Coronary artery (tissue), 2 donors: Measurements from ENCODE around the gene RASAL2.

ENCODE experiments used
- DNase-seq: peaks from one replicate; pipeline ENCODE4 v3.0.0-alpha.2; 2017; ENCODE audit warnings: low spot score
- H3K27ac ChIP-seq, 2 donors: fragments of 200-600 bp; sonication (generic); one replicate each; pipeline ENCODE4 v1.5.1; 2016 to 2019
- H3K4me3 ChIP-seq: fragments of 200-600 bp; sonication (generic); 2 replicates; pipeline ENCODE4 v1.5.1; 2016; ENCODE audit warnings: mild to moderate bottlenecking, moderate library complexity
- TF ChIP-seq, protein P1 (sequence below): fragments of 200-600 bp; sonication (generic); IDR thresholded peaks from one replicate; pipeline ENCODE4 v1.5.1; 2019; ENCODE audit warnings: antibody characterized with exemption

The RASAL2 gene

DNA sequence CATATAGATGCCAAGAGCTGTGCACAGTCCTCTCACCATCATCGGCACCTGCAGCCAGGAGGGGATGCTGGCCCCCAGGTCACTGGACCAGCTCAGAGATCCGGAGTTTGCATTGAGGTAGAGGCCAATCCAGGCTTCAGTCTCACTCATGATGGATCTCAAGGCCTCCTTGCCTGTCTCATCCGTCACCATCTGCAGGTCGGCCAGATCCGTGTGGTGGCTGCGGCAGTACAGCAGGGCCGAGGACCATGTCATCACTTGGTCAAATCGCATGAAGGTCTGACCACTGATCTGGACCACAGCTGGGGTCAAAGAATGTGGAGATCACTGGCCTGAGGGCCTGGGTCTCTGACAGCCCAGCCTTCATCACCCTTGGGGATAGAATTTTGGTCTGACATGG is 396.2 kb downstream of the RASAL2 start:
- Histone ChIP-seq H3K27ac (no peak overlapping the region), H3K4me3 (no peak overlapping the region)
- no peak for DNase-seq
- TF ChIP-seq, protein P1, sequence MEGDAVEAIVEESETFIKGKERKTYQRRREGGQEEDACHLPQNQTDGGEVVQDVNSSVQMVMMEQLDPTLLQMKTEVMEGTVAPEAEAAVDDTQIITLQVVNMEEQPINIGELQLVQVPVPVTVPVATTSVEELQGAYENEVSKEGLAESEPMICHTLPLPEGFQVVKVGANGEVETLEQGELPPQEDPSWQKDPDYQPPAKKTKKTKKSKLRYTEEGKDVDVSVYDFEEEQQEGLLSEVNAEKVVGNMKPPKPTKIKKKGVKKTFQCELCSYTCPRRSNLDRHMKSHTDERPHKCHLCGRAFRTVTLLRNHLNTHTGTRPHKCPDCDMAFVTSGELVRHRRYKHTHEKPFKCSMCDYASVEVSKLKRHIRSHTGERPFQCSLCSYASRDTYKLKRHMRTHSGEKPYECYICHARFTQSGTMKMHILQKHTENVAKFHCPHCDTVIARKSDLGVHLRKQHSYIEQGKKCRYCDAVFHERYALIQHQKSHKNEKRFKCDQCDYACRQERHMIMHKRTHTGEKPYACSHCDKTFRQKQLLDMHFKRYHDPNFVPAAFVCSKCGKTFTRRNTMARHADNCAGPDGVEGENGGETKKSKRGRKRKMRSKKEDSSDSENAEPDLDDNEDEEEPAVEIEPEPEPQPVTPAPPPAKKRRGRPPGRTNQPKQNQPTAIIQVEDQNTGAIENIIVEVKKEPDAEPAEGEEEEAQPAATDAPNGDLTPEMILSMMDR, result no peak

DNA sequence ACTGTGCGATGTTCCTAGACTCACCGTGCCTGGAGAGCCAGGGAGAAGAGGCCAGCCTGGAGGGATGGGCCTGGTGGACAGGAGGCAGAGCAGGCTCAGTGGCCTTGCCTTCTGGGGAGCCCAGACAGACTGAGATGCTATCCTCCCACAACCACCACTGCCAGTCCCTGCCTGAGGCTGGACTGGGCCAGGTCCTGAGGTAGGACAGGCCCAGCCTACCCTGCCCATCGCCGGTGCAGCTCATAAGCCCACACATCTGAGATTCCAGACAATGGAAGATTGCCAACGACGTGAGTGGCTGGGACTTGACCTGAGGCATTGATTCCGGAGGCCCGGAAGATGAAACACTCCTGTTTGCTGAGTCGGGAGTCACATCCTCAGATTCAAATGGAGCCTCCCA is 397.1 kb downstream of the RASAL2 start:
- no peak for DNase-seq
- H3K27ac ChIP-seq, result no peak overlapping the region
- TF ChIP-seq, protein P1, result no peak
- no peak overlapping the region for H3K4me3 ChIP-seq

DNA sequence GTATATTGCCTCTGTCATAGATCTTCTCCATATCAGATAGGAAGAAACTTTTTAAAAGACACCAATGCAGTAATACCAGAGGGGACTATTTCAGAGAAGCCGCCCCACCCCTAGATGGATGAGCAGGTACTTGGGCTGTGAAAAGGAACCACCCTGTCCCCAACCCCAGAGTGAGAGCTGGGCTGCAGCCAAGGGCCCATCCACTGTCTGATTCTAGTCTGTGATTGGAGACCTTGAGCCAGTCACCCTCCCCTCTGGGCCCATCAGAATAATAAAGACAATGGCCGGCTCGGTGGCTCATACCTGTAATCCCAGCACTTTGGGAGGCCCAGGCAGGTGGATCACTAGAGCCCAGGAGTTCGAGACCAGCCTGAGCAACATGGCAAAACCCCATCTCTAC is 397.8 kb downstream of the RASAL2 start:
- TF ChIP-seq, protein P1, result no peak
- H3K27ac ChIP-seq, result no peak overlapping the region
- DNase-seq, result no peak

DNA sequence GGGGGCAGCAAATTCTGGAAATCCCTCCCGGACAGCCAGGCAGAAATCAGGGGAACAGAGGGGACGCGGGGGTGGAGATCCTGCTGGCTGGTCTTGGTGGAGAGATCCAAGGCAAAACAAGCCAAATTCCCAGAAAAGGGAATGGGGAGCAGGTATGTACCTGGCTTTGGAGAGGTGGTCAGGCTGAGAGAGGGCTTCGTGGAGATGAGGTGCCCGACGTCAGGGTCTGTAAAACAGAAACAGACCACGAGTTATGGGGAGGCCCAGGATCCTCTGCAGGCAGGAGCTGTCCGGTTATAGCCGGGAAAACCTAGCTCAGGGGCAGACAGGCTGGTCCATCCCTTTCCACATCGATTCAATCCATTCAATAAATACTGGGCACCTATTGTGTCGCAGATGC is 398.4 kb downstream of the RASAL2 start:
- Histone ChIP-seq H3K27ac (no peak overlapping the region), H3K4me3 (no peak overlapping the region)
- DNase-seq, result no peak
- TF ChIP-seq, protein P1, result no peak

More for the DNA sequence above, 397.8 kb downstream of the RASAL2 start:
- no peak overlapping the region for H3K4me3 ChIP-seq

DNA sequence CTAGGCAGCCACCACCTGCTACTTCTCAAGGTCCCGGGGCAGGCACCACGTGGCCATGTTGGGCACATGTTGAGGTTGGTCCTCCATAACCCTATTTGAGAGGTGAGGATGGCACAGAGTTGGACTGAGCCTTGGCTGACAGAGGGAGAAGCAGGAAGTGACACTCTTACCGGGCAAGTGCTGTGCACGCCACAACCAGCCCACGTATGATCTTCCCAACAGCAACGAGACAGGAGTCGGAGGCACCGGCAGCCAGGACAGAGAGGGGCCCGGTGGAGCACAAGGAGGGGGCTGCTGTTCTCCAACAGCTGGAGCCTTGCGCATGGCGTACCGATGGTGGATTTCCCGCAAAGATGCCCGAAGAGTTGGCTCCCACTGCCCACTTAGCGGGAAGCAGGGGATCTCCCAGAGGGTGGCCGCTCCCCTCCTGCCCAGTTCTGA is 399.4 kb downstream of the RASAL2 start:
- TF ChIP-seq, protein P1, result no peak
- no peak overlapping the region for H3K27ac ChIP-seq
- no peak for DNase-seq
- H3K4me3 ChIP-seq, result no peak overlapping the region

DNA sequence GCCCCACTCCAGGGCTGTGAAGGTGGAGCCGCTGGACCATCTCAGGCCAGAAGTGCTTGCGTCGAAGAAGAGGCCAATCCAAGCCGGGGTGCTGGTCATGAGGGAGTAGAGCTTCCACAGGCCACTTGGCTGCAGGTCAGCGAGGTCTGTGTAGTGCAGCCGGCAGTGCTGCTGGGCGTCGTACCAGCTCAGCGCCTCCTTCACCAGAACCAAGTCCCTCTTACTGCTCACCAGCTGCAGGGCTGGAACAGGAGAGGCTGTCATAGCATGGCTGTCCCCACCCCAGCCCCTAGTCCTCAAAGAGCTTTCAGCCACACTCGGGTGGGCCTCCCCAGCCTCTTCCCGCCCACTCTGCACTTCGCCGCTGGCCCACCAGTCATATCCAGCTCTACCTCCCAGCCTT is 400.7 kb downstream of the RASAL2 start:
- DNase-seq, result no peak
- Histone ChIP-seq H3K4me3 (no peak overlapping the region), H3K27ac (no peak overlapping the region)
- TF ChIP-seq, protein P1, result no peak

DNA sequence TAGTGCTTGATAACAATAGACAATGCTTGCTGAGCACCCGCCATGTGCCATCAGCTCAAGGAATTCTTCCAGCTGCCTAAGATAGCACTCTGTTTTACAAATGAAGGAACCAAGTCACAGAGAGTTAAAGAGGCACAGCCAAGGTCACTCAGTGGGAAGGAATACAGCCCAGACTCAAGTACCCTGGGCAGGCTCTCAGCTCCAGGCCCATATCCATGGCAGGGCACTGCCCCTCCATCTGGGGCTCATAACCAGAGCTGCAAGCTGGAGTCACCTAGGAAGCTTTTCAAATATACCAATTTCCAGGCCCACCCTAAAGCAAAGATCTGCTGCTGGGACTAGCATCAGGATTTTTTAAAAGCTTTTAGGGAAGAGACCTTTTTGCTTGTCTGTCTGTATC is 401.3 kb downstream of the RASAL2 start:
- TF ChIP-seq, protein P1, result no peak
- Histone ChIP-seq H3K27ac (no peak overlapping the region), H3K4me3 (no peak overlapping the region)
- DNase-seq, result no peak
